ENCODE measurements around the gene FAM222B.
"Not testable (repeated sequence)": the region's sequence is repeated elsewhere in the genome, so short reads cannot be mapped to it uniquely, and the experiment has no call there.

GRCh38 chr17:28723836-28724499 is 118.6 kb downstream of the FAM222B start:
- TF ChIP-seq, protein P1, sequence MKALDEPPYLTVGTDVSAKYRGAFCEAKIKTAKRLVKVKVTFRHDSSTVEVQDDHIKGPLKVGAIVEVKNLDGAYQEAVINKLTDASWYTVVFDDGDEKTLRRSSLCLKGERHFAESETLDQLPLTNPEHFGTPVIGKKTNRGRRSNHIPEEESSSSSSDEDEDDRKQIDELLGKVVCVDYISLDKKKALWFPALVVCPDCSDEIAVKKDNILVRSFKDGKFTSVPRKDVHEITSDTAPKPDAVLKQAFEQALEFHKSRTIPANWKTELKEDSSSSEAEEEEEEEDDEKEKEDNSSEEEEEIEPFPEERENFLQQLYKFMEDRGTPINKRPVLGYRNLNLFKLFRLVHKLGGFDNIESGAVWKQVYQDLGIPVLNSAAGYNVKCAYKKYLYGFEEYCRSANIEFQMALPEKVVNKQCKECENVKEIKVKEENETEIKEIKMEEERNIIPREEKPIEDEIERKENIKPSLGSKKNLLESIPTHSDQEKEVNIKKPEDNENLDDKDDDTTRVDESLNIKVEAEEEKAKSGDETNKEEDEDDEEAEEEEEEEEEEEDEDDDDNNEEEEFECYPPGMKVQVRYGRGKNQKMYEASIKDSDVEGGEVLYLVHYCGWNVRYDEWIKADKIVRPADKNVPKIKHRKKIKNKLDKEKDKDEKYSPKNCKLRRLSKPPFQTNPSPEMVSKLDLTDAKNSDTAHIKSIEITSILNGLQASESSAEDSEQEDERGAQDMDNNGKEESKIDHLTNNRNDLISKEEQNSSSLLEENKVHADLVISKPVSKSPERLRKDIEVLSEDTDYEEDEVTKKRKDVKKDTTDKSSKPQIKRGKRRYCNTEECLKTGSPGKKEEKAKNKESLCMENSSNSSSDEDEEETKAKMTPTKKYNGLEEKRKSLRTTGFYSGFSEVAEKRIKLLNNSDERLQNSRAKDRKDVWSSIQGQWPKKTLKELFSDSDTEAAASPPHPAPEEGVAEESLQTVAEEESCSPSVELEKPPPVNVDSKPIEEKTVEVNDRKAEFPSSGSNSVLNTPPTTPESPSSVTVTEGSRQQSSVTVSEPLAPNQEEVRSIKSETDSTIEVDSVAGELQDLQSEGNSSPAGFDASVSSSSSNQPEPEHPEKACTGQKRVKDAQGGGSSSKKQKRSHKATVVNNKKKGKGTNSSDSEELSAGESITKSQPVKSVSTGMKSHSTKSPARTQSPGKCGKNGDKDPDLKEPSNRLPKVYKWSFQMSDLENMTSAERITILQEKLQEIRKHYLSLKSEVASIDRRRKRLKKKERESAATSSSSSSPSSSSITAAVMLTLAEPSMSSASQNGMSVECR (CRISPR knock-in tag; IDR thresholded peaks at IDR 0.05; ENCODE audit: borderline replicate concordance): not testable (repeated sequence)
- not testable (repeated sequence) for TF ChIP-seq ATF3 (CRISPR knock-in tag; conservative IDR thresholded peaks at IDR 0.05); NR1H2 (CRISPR knock-in tag; IDR thresholded peaks at IDR 0.05); PRRX2 (CRISPR knock-in tag; IDR thresholded peaks at IDR 0.05); NR2C2 (CRISPR knock-in tag; IDR thresholded peaks at IDR 0.05); CTCF (IDR thresholded peaks at IDR 0.05); FOXJ3 (CRISPR knock-in tag; IDR thresholded peaks at IDR 0.05; ENCODE audit: borderline replicate concordance); ZNF121 (CRISPR knock-in tag; IDR thresholded peaks at IDR 0.05); RELA (CRISPR knock-in tag; IDR thresholded peaks at IDR 0.05; ENCODE audit: borderline replicate concordance); E2F5 (CRISPR knock-in tag; IDR thresholded peaks at IDR 0.05); ZNF232 (CRISPR knock-in tag; IDR thresholded peaks at IDR 0.05)
- TF ChIP-seq, protein P2, sequence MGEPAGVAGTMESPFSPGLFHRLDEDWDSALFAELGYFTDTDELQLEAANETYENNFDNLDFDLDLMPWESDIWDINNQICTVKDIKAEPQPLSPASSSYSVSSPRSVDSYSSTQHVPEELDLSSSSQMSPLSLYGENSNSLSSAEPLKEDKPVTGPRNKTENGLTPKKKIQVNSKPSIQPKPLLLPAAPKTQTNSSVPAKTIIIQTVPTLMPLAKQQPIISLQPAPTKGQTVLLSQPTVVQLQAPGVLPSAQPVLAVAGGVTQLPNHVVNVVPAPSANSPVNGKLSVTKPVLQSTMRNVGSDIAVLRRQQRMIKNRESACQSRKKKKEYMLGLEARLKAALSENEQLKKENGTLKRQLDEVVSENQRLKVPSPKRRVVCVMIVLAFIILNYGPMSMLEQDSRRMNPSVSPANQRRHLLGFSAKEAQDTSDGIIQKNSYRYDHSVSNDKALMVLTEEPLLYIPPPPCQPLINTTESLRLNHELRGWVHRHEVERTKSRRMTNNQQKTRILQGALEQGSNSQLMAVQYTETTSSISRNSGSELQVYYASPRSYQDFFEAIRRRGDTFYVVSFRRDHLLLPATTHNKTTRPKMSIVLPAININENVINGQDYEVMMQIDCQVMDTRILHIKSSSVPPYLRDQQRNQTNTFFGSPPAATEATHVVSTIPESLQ (CRISPR knock-in tag; IDR thresholded peaks at IDR 0.05): not testable (repeated sequence)

Measured in WTC11 (cell line).